PC-9 (cell line): ENCODE results near the gene PRPF38B. TPM values are rescaled to one million over a fixed set of nuclear protein-coding genes. Genes with fewer than 3 reads are reported as not detected.

Experiments
- BruUV-seq: library from RNA; stranded (reverse); fragments of 400-500 nt; replicated peaks from 2 replicates; lab custom pipeline; 2021; lab: Mats Ljungman, UMichigan
- CTCF ChIA-PET: fragments of 300-600 bp; sonication (Branson Sonifier 250); formaldehyde crosslinking; loops from one replicate; lab custom pipeline; 2022; ENCODE audit warnings: antibody characterized with exemption; lab: Charles Lee
- POLR2A ChIA-PET: fragments of 300-600 bp; sonication (Branson Sonifier 250); formaldehyde crosslinking; loops from one replicate; lab custom pipeline; 2022; ENCODE audit warnings: antibody characterized with exemption; ENCODE audit not compliant: unreplicated experiment; lab: Charles Lee
- DNase-seq, 2 experiments: peaks; one replicate each; pipeline versions ENCODE4 v3.0.0 to v3.0.0-alpha.2; 2015 to 2022; ENCODE audit warnings: mixed read lengths in 1 of 2
- H2AFZ ChIP-seq: fragments of 200-600 bp; sonication (generic); 2 replicates; pipeline ENCODE4 v1.8.1; 2017; ENCODE audit warnings: antibody characterized with exemption
- H3F3A ChIP-seq: fragments of 200-600 bp; sonication (generic); 2 replicates; pipeline ENCODE4 v1.8.1; 2017; ENCODE audit warnings: antibody characterized with exemption, mild to moderate bottlenecking, low read depth; ENCODE audit not compliant: insufficient read depth
- H3K27ac ChIP-seq: fragments of 200-600 bp; sonication (generic); 2 replicates; pipeline ENCODE4 v1.6.1; 2016; ENCODE audit warnings: mixed run types
- H3K27me3 ChIP-seq: fragments of 200-600 bp; sonication (generic); 2 replicates; pipeline ENCODE4 v1.6.1; 2016; ENCODE audit warnings: low read depth, mixed run types; ENCODE audit not compliant: insufficient read depth
- H3K36me3 ChIP-seq: fragments of 200-600 bp; sonication (generic); 2 replicates; pipeline ENCODE4 v1.6.1; 2016; ENCODE audit warnings: low read depth, mixed run types
- H3K4me1 ChIP-seq: fragments of 200-600 bp; sonication (generic); replicated peaks from 2 replicates; pipeline ENCODE4 v1.6.1; 2016; ENCODE audit warnings: mixed run types; ENCODE audit not compliant: insufficient read depth
- H3K4me2 ChIP-seq: fragments of 200-600 bp; sonication (generic); 2 replicates; pipeline ENCODE4 v1.6.1; 2017; ENCODE audit warnings: mixed run types
- H3K4me3 ChIP-seq: fragments of 200-600 bp; sonication (generic); 2 replicates; pipeline ENCODE4 v1.6.1; 2016; ENCODE audit warnings: mixed run types
- H3K79me2 ChIP-seq: fragments of 200-600 bp; sonication (generic); 2 replicates; pipeline ENCODE4 v1.6.1; 2017; ENCODE audit warnings: low read depth, mixed run types
- H3K9me2 ChIP-seq: fragments of 200-600 bp; sonication (generic); 2 replicates; pipeline ENCODE4 v1.8.1; 2017; ENCODE audit warnings: mild to moderate bottlenecking; ENCODE audit not compliant: insufficient read depth
- H3K9me3 ChIP-seq: fragments of 200-600 bp; sonication (generic); 2 replicates; pipeline ENCODE4 v1.8.1; 2016; ENCODE audit warnings: low read depth; ENCODE audit not compliant: insufficient read depth
- H4K20me1 ChIP-seq: fragments of 200-600 bp; sonication (generic); 2 replicates; pipeline ENCODE4 v1.8.1; 2017; ENCODE audit not compliant: insufficient read depth
- CTCF ChIP-seq: fragments of 200-600 bp; sonication (generic); conservative IDR thresholded peaks from 2 replicates; pipeline ENCODE4 v1.6.1; 2017; ENCODE audit warnings: mixed run types, antibody characterized with exemption, mild to moderate bottlenecking, moderate library complexity
- EZH2 ChIP-seq: fragments of 200-600 bp; sonication (generic); IDR thresholded peaks from 2 replicates; pipeline ENCODE4 v1.8.0; 2017; ENCODE audit warnings: antibody characterized with exemption, low read depth
- intact Hi-C: fragments of 100-400 bp; cut with micrococcal nuclease; formaldehyde crosslinking; loops from one replicate; pipeline ENCODE4 v1.10.0; 2022; ENCODE audit not compliant: unreplicated experiment
- total RNA-seq: library from RNA; stranded (reverse); gene quantifications from 2 replicates; pipeline ENCODE4 v1.2.3, GENCODE V29; 2021

Gene PRPF38B
- total RNA-seq, 1 experiment from 2014 or later = 48.9 TPM

- CTCF ChIA-PET = no interaction called here
- H3K79me2 ChIP-seq = peaks cover 13% of the 10 kb centered on the region; the same call in 1 of the 2 replicates
- no peaks in the 10 kb centered on the region for H4K20me1 ChIP-seq
- POLR2A ChIA-PET = interaction anchor here (1.0 kb wide), 1 partner anchor 31 kb away, joined by 10 read pairs; the partner anchor contains the start of gene PRPF38B
- peaks cover 13% of the 10 kb centered on the region for H3K4me1 ChIP-seq
- peak within 1 kb of the TSS; percentile 82 for H3K4me2 ChIP-seq
- DNase-seq = peak; percentile 58 to 59
- no peaks in the 10 kb centered on the region for H3K27me3 ChIP-seq
- no peaks in the 10 kb centered on the region for H3K36me3 ChIP-seq
- H3K4me3 ChIP-seq = peak within 1 kb of the TSS; percentile 83
- TF ChIP-seq EZH2 = no peak
- TF ChIP-seq CTCF = no peak
- BruUV-seq = no TSS peak
- intact Hi-C loops = loop anchor here (2.0 kb wide), 1 partner anchor 86 kb away; the partner anchor contains the start of gene STXBP3
- peaks cover 18% of the 10 kb centered on the region; the same call in 1 of the 2 replicates for H3F3A ChIP-seq
- H2AFZ ChIP-seq = peak within 1 kb of the TSS; percentile 99
- no peaks in the 10 kb centered on the region for H3K9me3 ChIP-seq
- peak within 1 kb of the TSS; percentile 86 for H3K27ac ChIP-seq
- no peaks in the 10 kb centered on the region for H3K9me2 ChIP-seq
Measured at GRCh38 chr1:108661030-108661609, 31.0 kb upstream of the PRPF38B start, which contains the start of gene HENMT1. HENMT1 (minus strand) TSS chr1:108661093; CDS start chr1:108659884, 1,209 bp downstream.

- DNase-seq = no peak
- peaks cover 13% of the 10 kb centered on the region for H3K4me1 ChIP-seq
- no peak overlapping the region; the same call in 1 of the 2 replicates for H3K4me2 ChIP-seq
- H2AFZ ChIP-seq = no peak overlapping the region
- no peaks in the 10 kb centered on the region for H3K9me3 ChIP-seq
- H4K20me1 ChIP-seq = no peaks in the 10 kb centered on the region
- no TSS peak for BruUV-seq
- H3K79me2 ChIP-seq = peaks cover 13% of the 10 kb centered on the region; the same call in 1 of the 2 replicates
- intact Hi-C loops = no loop called here
- no peak overlapping the region for H3K27ac ChIP-seq
- CTCF ChIA-PET = no interaction called here
- H3K4me3 ChIP-seq = no peak overlapping the region
- TF ChIP-seq EZH2 = no peak
- no peak for TF ChIP-seq CTCF
- peaks cover 18% of the 10 kb centered on the region; the same call in 1 of the 2 replicates for H3F3A ChIP-seq
- POLR2A ChIA-PET = interaction anchor here (0.7 kb wide), 1 partner anchor 222 kb away, joined by 4 read pairs; no protein-coding TSS in a partner anchor
- no peaks in the 10 kb centered on the region for H3K36me3 ChIP-seq
- no peaks in the 10 kb centered on the region for H3K27me3 ChIP-seq
- H3K9me2 ChIP-seq = no peaks in the 10 kb centered on the region
Measured at GRCh38 chr1:108663074-108663473, 29.0 kb upstream of the PRPF38B start.

- no peak overlapping the region for H3K27ac ChIP-seq
- H3K9me2 ChIP-seq = no peaks in the 10 kb centered on the region
- CTCF ChIA-PET = no interaction called here
- no peaks in the 10 kb centered on the region for H4K20me1 ChIP-seq
- H3K27me3 ChIP-seq = no peaks in the 10 kb centered on the region
- no peak for DNase-seq
- no peaks in the 10 kb centered on the region for H3K9me3 ChIP-seq
- H3K36me3 ChIP-seq = no peaks in the 10 kb centered on the region
- peaks cover 13% of the 10 kb centered on the region; the same call in 1 of the 2 replicates for H3K79me2 ChIP-seq
- H3K4me1 ChIP-seq = peaks cover 22% of the 10 kb centered on the region
- no peak overlapping the region for H3K4me2 ChIP-seq
- POLR2A ChIA-PET = interaction anchor here (0.6 kb wide), 1 partner anchor 21 kb away, joined by 3 read pairs; no protein-coding TSS in a partner anchor
- TF ChIP-seq EZH2 = no peak
- TF ChIP-seq CTCF = no peak
- intact Hi-C loops = no loop called here
- BruUV-seq = no TSS peak
- H2AFZ ChIP-seq = no peak overlapping the region
- H3F3A ChIP-seq = peaks cover 18% of the 10 kb centered on the region; the same call in 1 of the 2 replicates
- no peak overlapping the region for H3K4me3 ChIP-seq
Measured at GRCh38 chr1:108664481-108664880, 27.6 kb upstream of the PRPF38B start.
